Suprapubic skin (tissue), 4 donors: ENCODE measurements around the gene ANKS4B.

Experiments used
- POLR2A ChIP-seq, 2 donors: fragments of 450-650 bp; IDR thresholded peaks; one replicate each; pipeline ENCODE4 v1.6.1; 2017; ENCODE audit warnings: antibody characterized with exemption in 2 of 2, mild to moderate bottlenecking in 2 of 2, moderate library complexity in 2 of 2
- POLR2AphosphoS5 ChIP-seq, 3 donors: sonication (generic); formaldehyde crosslinking; IDR thresholded peaks; one replicate each; pipeline ENCODE4 v1.6.1; 2017; ENCODE audit warnings: antibody characterized with exemption in 3 of 3
- TF ChIP-seq, protein P1 (sequence below), 2 donors: fragments of 200-600 bp in 1 of 2; fragments of 450-650 bp in 1 of 2; sonication (generic) in 1 of 2; IDR thresholded peaks; one replicate each; pipeline ENCODE4 v1.5.1; 2016 to 2019; ENCODE audit warnings: antibody characterized with exemption in 2 of 2, mild to moderate bottlenecking in 1 of 2, moderate library complexity in 1 of 2

- peak in 2 of 3 donors; percentile 65 to 77 for TF ChIP-seq POLR2AphosphoS5 (IDR thresholded peaks at IDR 0.05)
- peak in 1 of 2 donors; percentile 60 for TF ChIP-seq POLR2A (IDR thresholded peaks at IDR 0.05)
- TF ChIP-seq, protein P1, sequence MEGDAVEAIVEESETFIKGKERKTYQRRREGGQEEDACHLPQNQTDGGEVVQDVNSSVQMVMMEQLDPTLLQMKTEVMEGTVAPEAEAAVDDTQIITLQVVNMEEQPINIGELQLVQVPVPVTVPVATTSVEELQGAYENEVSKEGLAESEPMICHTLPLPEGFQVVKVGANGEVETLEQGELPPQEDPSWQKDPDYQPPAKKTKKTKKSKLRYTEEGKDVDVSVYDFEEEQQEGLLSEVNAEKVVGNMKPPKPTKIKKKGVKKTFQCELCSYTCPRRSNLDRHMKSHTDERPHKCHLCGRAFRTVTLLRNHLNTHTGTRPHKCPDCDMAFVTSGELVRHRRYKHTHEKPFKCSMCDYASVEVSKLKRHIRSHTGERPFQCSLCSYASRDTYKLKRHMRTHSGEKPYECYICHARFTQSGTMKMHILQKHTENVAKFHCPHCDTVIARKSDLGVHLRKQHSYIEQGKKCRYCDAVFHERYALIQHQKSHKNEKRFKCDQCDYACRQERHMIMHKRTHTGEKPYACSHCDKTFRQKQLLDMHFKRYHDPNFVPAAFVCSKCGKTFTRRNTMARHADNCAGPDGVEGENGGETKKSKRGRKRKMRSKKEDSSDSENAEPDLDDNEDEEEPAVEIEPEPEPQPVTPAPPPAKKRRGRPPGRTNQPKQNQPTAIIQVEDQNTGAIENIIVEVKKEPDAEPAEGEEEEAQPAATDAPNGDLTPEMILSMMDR (IDR thresholded peaks at IDR 0.05) = peak; percentile 65 to 79
Measured at GRCh38 chr16:21300309-21301167, 67.0 kb downstream of the ANKS4B start.
